NB4 (cell line): ENCODE measurements around the gene PDZRN4.

ENCODE experiments used
- DNase-seq: peaks from one replicate; pipeline ENCODE4 v3.0.0; 2010; ENCODE audit warnings: low read depth
- H3K4me3 ChIP-seq: one replicate; pipeline ENCODE4 v1.5.1; 2011; ENCODE audit warnings: mild to moderate bottlenecking, low read depth, low read length, moderate library complexity
- CTCF ChIP-seq: IDR thresholded peaks from one replicate; pipeline ENCODE4 v1.5.1; 2012; ENCODE audit warnings: low read depth, low read length
- MYC ChIP-seq: IDR thresholded peaks from 2 replicates; pipeline ENCODE4 v1.6.1; 2011; ENCODE audit warnings: low read depth, low read length
- POLR2A ChIP-seq: IDR thresholded peaks from 2 replicates; pipeline ENCODE4 v1.6.1; 2011; ENCODE audit warnings: mild to moderate bottlenecking; ENCODE audit not compliant: insufficient read length; ENCODE audit errors: extremely low read depth
- TF ChIP-seq, protein P1 (sequence below): IDR thresholded peaks from 2 replicates; pipeline ENCODE4 v1.6.1; 2011; ENCODE audit warnings: low read depth, low read length

Gene PDZRN4

GRCh38 chr12:41486718-41487117, 298.6 kb downstream of the PDZRN4 start:
- TF ChIP-seq MYC, result no peak
- TF ChIP-seq, protein P1, sequence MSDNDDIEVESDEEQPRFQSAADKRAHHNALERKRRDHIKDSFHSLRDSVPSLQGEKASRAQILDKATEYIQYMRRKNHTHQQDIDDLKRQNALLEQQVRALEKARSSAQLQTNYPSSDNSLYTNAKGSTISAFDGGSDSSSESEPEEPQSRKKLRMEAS, result no peak
- no peak for TF ChIP-seq POLR2A
- TF ChIP-seq CTCF, result no peak
- no peak for DNase-seq
- H3K4me3 ChIP-seq, result no peak overlapping the region

- DNase-seq, result no peak
- H3K4me3 ChIP-seq, result no peak overlapping the region
- TF ChIP-seq MYC (no peak), CTCF (no peak), POLR2A (no peak)
- TF ChIP-seq, protein P1, result no peak
Measured at GRCh38 chr12:41496009-41496408, 307.9 kb downstream of the PDZRN4 start.

DNA sequence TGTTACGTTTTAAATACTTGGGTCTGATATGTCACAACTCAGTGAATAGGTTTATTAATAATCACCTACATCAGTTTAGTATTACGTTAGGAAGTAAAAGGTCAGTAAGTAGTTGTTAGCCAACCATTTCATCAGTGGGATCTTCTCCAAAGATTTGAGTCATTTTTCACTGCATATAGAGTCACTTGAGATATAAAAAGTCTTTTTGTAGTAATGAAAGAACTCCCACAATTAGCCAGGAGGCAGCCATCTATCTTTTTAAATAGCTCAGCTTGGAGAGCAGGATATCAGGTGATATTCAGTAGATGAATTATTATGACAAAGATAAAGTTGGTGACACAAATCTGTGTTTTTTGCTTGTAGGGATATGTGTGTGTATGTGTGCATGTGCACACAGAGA, 309.3 kb downstream of the PDZRN4 start:
- no peak for DNase-seq
- TF ChIP-seq MYC (no peak), POLR2A (no peak), CTCF (no peak)
- TF ChIP-seq, protein P1, result no peak
- H3K4me3 ChIP-seq, result no peak overlapping the region

GRCh38 chr12:41504976-41505375, 316.9 kb downstream of the PDZRN4 start:
- no peak for DNase-seq
- H3K4me3 ChIP-seq, result no peak overlapping the region
- TF ChIP-seq, protein P1, result no peak
- TF ChIP-seq MYC (no peak), POLR2A (no peak), CTCF (no peak)

GRCh38 chr12:41507286-41507685, 319.2 kb downstream of the PDZRN4 start:
- no peak for DNase-seq
- H3K4me3 ChIP-seq, result no peak overlapping the region
- TF ChIP-seq POLR2A, result no peak
- TF ChIP-seq MYC, result no peak
- TF ChIP-seq, protein P1, result no peak
- no peak for TF ChIP-seq CTCF
